Measurements from ENCODE around the gene IGF1R.

IGF1R gene

DNA sequence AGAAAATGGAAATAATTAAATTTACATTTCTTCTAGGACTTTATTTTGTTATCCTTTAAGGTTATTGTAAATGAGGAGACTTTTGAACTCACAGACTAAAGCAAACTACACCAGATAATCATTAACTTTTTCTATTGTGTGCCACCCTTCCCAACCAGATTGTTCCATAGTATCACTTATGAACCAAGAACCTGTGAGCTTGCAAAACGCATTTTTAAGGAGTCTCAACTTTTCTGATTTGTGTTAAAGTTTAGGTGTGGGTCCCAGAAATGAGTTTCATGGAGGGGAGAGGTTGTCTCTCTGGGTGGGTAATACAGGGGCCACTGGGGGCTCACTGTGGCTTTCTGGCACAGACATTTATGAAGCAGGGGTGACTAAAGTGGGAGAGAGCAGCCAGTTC, 75.7 kb downstream of the IGF1R start:
- Histone ChIP-seq H3K79me2 (ENCODE audit: low read length) (peaks cover 22% of the 10 kb centered on the region), H3K9ac (ENCODE audit: low read length) (no peak overlapping the region), H3K27ac (ENCODE audit: low read length) (no peak overlapping the region), H3K9me3 (ENCODE audit: insufficient read depth, low read length) (no peaks in the 10 kb centered on the region), H3K36me3 (replicated peaks; ENCODE audit: low read depth, low read length) (no peaks in the 10 kb centered on the region), H3K27me3 (ENCODE audit: low read depth, low read length) (no peaks in the 10 kb centered on the region), H4K20me1 (ENCODE audit: insufficient read depth, low read length) (peaks cover 17% of the 10 kb centered on the region), H2AFZ (ENCODE audit: low read depth, low read length) (no peak overlapping the region), H3K4me1 (ENCODE audit: low read length) (no peaks in the 10 kb centered on the region), H3K4me3 (ENCODE audit: low read length) (no peak overlapping the region), H3K4me2 (ENCODE audit: low read length) (no peak overlapping the region)
- TF ChIP-seq EZH2phosphoT487 (IDR thresholded peaks at IDR 0.05; ENCODE audit: low read depth): no peak

DNA sequence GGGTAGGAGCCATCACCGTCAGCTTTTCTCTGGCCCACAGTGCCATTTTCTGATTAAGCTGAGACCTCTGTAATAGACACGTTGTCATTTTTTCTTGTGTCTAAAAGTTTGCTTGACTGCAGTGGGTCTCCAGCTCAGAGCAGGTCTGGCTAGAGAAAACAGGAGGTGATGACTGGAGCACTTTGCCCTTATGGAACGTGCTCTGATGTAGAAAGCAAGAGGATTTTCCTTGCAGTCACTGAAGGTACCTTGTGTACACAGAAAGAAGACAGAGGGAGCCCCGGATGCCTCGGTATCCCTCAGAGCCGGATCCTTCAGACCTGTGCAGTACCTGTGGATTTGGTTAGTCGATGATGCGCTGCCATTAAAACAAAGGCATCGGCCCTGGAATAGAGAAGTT, 76.2 kb downstream of the IGF1R start:
- Histone ChIP-seq H3K79me2 (ENCODE audit: low read length) (peaks cover 22% of the 10 kb centered on the region), H3K27ac (ENCODE audit: low read length) (no peak overlapping the region), H3K36me3 (replicated peaks; ENCODE audit: low read depth, low read length) (no peaks in the 10 kb centered on the region), H3K27me3 (ENCODE audit: low read depth, low read length) (no peaks in the 10 kb centered on the region), H3K4me3 (ENCODE audit: low read length) (no peak overlapping the region), H3K4me1 (ENCODE audit: low read length) (no peaks in the 10 kb centered on the region), H2AFZ (ENCODE audit: low read depth, low read length) (no peak overlapping the region), H4K20me1 (ENCODE audit: insufficient read depth, low read length) (peaks cover 17% of the 10 kb centered on the region), H3K9ac (ENCODE audit: low read length) (no peak overlapping the region), H3K4me2 (ENCODE audit: low read length) (no peak overlapping the region), H3K9me3 (ENCODE audit: insufficient read depth, low read length) (no peaks in the 10 kb centered on the region)
- no peak for TF ChIP-seq EZH2phosphoT487 (IDR thresholded peaks at IDR 0.05; ENCODE audit: low read depth)
- TF ChIP-seq, protein P1, sequence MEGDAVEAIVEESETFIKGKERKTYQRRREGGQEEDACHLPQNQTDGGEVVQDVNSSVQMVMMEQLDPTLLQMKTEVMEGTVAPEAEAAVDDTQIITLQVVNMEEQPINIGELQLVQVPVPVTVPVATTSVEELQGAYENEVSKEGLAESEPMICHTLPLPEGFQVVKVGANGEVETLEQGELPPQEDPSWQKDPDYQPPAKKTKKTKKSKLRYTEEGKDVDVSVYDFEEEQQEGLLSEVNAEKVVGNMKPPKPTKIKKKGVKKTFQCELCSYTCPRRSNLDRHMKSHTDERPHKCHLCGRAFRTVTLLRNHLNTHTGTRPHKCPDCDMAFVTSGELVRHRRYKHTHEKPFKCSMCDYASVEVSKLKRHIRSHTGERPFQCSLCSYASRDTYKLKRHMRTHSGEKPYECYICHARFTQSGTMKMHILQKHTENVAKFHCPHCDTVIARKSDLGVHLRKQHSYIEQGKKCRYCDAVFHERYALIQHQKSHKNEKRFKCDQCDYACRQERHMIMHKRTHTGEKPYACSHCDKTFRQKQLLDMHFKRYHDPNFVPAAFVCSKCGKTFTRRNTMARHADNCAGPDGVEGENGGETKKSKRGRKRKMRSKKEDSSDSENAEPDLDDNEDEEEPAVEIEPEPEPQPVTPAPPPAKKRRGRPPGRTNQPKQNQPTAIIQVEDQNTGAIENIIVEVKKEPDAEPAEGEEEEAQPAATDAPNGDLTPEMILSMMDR (IDR thresholded peaks at IDR 0.05; ENCODE audit: low read depth, low read length): no peak

DNA sequence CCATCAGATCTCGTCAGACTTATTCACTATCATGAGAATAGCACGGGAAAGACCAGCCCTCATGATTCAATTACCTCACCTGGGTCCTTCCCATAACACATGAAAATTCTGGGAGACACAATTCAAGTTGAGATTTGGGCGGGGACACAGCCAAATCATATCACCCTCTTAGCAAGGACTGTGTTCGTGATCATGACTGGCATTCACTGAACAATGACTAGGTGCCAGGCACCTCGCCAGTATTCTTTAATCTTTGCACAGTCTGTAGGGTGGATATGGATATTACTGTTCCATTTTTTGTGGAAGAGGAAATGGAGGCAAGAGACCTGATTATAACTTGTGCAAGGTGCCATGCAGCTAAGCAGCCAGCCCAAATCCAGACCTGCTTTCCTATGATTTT, 77.5 kb downstream of the IGF1R start:
- Histone ChIP-seq H2AFZ (ENCODE audit: low read depth, low read length) (no peak overlapping the region), H3K9ac (ENCODE audit: low read length) (no peak overlapping the region), H3K9me3 (ENCODE audit: insufficient read depth, low read length) (no peaks in the 10 kb centered on the region), H3K4me2 (ENCODE audit: low read length) (no peak overlapping the region), H3K4me3 (ENCODE audit: low read length) (no peak overlapping the region), H3K36me3 (replicated peaks; ENCODE audit: low read depth, low read length) (no peaks in the 10 kb centered on the region), H3K79me2 (ENCODE audit: low read length) (peaks cover 22% of the 10 kb centered on the region; the same call in 1 of the 2 replicates), H3K27ac (ENCODE audit: low read length) (no peak overlapping the region), H4K20me1 (ENCODE audit: insufficient read depth, low read length) (0 out of 2 replicates have a peak, but pooled peaks cover 10% of the 10 kb centered on the region), H3K27me3 (ENCODE audit: low read depth, low read length) (no peaks in the 10 kb centered on the region), H3K4me1 (ENCODE audit: low read length) (no peaks in the 10 kb centered on the region)
- no peak for TF ChIP-seq EZH2phosphoT487 (IDR thresholded peaks at IDR 0.05; ENCODE audit: low read depth)
- TF ChIP-seq, protein P1 (IDR thresholded peaks at IDR 0.05; ENCODE audit: low read depth, low read length): no peak

DNA sequence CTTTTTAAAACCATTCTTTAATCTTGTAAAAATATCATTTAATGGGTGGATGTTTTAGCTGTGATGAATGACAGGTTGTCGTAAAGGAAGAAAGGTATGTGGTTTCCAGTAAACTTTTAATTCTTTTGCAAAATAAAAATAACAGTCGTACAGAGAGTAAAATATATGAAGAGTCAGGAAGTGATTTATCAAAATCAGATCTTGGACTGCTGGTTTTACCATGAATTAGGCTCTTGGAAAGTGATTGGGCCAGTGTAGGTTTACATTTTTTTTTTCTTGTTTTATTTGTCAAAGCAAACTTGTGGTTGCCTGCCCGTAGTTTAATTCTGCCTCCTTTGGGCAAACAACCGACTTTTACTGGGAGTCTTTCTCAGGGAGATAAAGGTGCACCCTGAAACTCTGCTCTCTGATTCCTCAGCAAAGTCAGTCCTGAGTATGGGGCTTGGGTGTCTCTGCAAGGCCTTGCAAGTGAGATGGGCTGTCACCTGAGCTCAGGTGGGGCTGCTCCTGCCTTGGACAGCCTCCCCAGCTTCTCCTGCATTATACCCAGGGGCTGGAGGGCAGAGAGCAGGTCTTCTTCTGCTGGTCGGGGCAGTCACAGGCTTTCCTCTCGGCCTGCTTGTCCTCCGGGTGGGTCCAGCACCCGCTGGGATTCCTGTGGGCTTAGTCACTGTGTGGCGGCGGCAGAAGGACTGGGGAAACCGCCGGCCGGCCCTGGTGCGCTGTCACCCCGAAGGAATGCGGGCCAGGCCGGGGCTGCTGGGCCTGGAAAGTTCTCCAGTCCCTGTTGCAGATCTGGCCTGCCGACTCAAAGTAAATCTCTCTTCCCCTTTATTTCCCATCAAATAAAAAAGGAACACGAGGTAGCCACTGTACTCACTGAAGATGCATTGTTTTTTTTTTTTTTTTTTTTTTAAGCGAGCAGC, 79.0 kb downstream of the IGF1R start:
- H3K9me3 ChIP-seq (ENCODE audit: insufficient read depth, low read length): no peaks in the 10 kb centered on the region
- H4K20me1 ChIP-seq (ENCODE audit: insufficient read depth, low read length): peaks cover 10% of the 10 kb centered on the region; the same call in 1 of the 2 replicates
- H3K27me3 ChIP-seq (ENCODE audit: low read depth, low read length): no peaks in the 10 kb centered on the region
- no peak overlapping the region for H3K27ac ChIP-seq (ENCODE audit: low read length)
- H3K4me2 ChIP-seq (ENCODE audit: low read length): no peak overlapping the region
- peaks cover 20% of the 10 kb centered on the region; the same call in 1 of the 2 replicates for H3K79me2 ChIP-seq (ENCODE audit: low read length)
- no peak overlapping the region for H3K9ac ChIP-seq (ENCODE audit: low read length)
- no peak overlapping the region for H2AFZ ChIP-seq (ENCODE audit: low read depth, low read length)
- no peaks in the 10 kb centered on the region for H3K36me3 ChIP-seq (replicated peaks; ENCODE audit: low read depth, low read length)
- no peak overlapping the region for H3K4me3 ChIP-seq (ENCODE audit: low read length)
- no peaks in the 10 kb centered on the region for H3K4me1 ChIP-seq (ENCODE audit: low read length)
- TF ChIP-seq EZH2phosphoT487 (IDR thresholded peaks at IDR 0.05; ENCODE audit: low read depth): no peak
- TF ChIP-seq, protein P1 (IDR thresholded peaks at IDR 0.05; ENCODE audit: low read depth, low read length): no peak
